Duodenal mucosa (tissue), 2 donors: ENCODE results near the gene GRIN3B.
"Not testable (repeated sequence)": the region's sequence is repeated elsewhere in the genome, so short reads cannot be mapped to it uniquely, and the experiment has no call there.

Source experiments
- H3K27ac ChIP-seq: one replicate; pipeline ENCODE4 v1.7.0; 2013; ENCODE audit warnings: low read depth, low read length
- H3K27me3 ChIP-seq, 2 donors: one replicate each; pipeline ENCODE4 v1.7.0; 2013; ENCODE audit warnings: low read length in 2 of 2, control low read depth in 1 of 2; ENCODE audit not compliant: insufficient read depth in 2 of 2, control insufficient read depth in 1 of 2
- H3K36me3 ChIP-seq, 2 donors: one replicate each; pipeline ENCODE4 v1.7.0; 2013; ENCODE audit warnings: low read length in 2 of 2, control low read depth in 1 of 2; ENCODE audit not compliant: insufficient read depth in 2 of 2, control insufficient read depth in 1 of 2
- H3K4me1 ChIP-seq, 2 donors: one replicate each; pipeline ENCODE4 v1.7.0; 2013; ENCODE audit warnings: low read length in 2 of 2, control low read depth in 1 of 2; ENCODE audit not compliant: insufficient read depth in 2 of 2, control insufficient read depth in 1 of 2
- H3K4me3 ChIP-seq, 2 donors: one replicate each; pipeline ENCODE4 v1.7.0; 2013; ENCODE audit warnings: low read length in 2 of 2, low read depth in 1 of 2
- H3K9ac ChIP-seq, 2 donors: one replicate each; pipeline ENCODE4 v1.7.0; 2013; ENCODE audit warnings: low read length in 2 of 2, low read depth in 1 of 2
- H3K9me3 ChIP-seq, 2 donors: one replicate each; pipeline ENCODE4 v1.7.0; 2013; ENCODE audit warnings: low read length in 2 of 2, control low read depth in 1 of 2; ENCODE audit not compliant: control insufficient read depth in 1 of 2

GRIN3B gene

DNA sequence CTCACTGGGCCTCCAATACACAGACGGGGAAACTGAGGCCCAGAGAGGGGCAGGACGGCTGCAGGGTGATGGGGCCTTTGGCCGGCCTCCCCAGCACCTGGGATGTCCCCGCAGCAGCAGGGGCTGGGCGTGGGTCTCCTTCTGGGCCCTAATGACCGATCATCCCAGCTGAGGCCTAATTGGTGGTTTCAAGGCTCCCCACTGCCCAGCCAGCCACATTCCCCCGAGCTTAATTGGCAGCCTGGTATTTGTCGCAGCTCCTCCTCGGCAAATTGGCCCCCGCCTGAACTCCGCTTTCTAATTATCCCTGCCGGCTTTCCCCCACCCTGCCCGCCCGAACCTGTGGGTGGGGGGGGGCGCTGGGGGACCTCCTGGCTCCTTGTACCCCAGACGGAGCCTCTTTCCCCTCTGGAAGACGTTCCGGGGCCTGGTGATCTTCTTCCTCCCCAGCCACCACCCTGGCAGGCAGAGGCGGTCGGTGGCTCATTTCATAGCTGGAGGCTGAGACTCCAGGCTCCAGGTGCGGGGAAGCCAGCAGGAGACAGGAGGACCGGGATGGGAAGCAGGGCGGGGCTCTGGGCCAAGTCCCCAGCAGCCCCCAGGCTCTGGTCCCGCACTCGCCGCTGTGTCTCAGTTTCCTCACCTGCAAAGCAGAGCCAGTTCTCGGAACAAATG is 43.3 kb upstream of the GRIN3B start:
- H3K9me3 ChIP-seq = no peaks in the 10 kb centered on the region
- H3K27me3 ChIP-seq = no peaks in the 10 kb centered on the region
- H3K9ac ChIP-seq = no peak overlapping the region
- no peaks in the 10 kb centered on the region for H3K36me3 ChIP-seq
- peaks cover 13 to 21% of the 10 kb centered on the region in 2 donors for H3K4me1 ChIP-seq
- no peak overlapping the region for H3K27ac ChIP-seq
- H3K4me3 ChIP-seq = no peak overlapping the region

DNA sequence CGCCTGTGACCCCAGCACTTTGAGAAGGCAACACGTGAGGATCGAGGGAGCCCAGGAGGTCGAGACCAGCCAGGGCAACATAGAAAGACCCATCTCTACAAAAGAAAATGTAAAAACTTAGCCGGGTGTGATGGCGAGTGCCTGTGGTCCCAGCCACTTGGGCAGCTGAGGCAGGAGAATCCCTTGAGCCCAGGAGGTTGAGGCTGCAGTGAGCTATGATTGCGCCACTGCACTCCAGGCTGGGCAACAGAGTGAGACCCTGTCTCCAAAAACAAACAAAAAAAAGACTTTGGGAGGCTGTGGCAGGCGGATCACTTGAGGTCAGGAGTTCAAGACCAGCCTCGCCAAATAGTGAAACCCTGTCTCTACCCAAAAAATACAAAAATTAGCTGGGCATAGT is 42.6 kb upstream of the GRIN3B start:
- peaks cover 10 to 14% of the 10 kb centered on the region in 2 donors for H3K4me1 ChIP-seq
- not testable (repeated sequence) for H3K4me3 ChIP-seq, H3K9ac ChIP-seq, H3K27ac ChIP-seq, H3K27me3 ChIP-seq, H3K36me3 ChIP-seq, H3K9me3 ChIP-seq

DNA sequence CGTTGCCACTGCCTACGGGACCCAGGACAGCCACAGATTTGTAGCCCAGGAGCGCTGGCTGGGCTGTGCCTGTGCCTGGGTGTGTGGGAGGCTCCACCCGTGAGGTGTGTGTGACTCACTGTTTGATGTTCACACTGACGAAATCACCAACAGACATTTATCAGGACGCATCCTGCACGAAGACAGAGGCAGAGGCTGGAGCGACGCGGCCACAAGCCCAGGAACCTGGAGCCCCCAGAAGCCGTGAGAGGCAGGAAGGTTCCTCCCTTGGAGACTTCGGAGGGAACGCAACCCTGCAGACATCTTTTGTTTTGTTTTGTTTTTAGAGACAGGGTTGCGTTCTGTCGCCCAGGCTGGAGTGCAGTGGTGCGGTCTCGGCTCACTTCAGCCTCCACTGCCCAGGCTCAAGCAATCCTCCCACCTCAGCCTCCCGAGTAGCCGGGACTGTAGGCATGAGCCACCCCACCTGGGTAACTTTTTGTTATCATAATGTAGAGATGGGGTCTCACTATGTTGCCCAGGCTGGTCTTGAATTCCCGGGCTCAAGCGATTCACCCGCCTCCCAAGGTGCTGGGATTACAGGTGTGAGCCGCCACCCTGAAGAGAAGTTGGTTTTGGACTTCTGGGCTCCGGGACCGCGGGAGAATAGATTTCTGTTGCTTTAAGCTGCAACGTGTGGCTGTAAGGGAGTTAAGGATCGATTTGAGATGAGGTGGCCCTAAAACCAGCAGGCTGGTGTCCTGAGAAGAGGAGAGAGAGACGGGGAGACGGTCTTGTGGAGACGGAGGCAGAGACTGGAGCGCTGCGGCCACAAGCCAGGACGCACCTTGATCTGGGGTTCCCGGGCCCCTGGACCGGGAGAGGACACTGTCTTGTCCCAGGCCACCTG is 41.0 kb upstream of the GRIN3B start:
- Histone ChIP-seq H3K27ac (no peak overlapping the region), H3K27me3 (no peaks in the 10 kb centered on the region), H3K4me1 (peaks cover 0 to 6% of the 10 kb centered on the region in 2 donors), H3K9ac (no peak overlapping the region), H3K36me3 (peaks cover 0 to 2% of the 10 kb centered on the region in 2 donors), H3K4me3 (no peak overlapping the region), H3K9me3 (no peaks in the 10 kb centered on the region)

DNA sequence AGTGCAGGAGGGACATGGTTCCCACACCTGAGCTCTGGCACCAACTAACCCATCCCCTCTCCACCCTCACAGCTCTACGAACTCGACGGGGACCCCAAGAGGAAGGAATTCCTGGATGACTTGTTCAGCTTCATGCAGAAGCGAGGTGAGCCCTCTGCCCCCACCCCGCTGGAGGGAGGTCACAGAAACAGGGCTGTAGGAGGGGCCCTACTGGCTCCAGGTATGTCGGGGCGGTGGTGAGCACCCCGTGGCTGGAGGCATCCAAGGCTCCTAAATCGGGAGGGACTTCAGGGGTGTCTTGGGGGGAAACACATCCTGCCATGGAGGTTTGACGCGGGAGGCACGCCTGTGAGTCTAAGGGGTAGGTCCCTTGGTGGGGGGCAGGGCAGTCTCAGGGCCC is 40.2 kb upstream of the GRIN3B start:
- no peak overlapping the region for H3K9ac ChIP-seq
- peaks cover 0 to 4% of the 10 kb centered on the region in 2 donors for H3K4me1 ChIP-seq
- peaks cover 0 to 10% of the 10 kb centered on the region in 2 donors for H3K36me3 ChIP-seq
- H3K9me3 ChIP-seq = no peaks in the 10 kb centered on the region
- no peaks in the 10 kb centered on the region for H3K27me3 ChIP-seq
- no peak overlapping the region for H3K27ac ChIP-seq
- H3K4me3 ChIP-seq = no peak overlapping the region

DNA sequence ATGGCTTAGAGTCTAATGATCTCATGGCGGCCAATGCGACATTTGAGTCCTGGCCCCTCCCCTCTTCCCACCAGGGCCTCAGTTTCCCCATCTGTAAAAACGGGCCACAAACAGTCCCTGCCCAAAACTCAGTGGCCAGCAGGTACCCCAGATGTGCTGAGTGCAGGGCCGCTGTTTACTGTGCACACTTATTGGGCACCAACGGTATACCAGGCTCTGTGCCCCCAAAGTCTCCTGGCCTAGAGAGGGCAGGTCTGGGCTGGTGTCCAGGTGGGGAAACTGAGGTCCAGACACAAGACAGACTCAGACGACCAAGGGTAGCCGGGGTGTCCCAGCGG is 39.6 kb upstream of the GRIN3B start:
- H3K4me1 ChIP-seq = no peaks in the 10 kb centered on the region
- H3K4me3 ChIP-seq = no peak overlapping the region
- no peak overlapping the region for H3K9ac ChIP-seq
- no peak overlapping the region for H3K27ac ChIP-seq
- H3K9me3 ChIP-seq = no peaks in the 10 kb centered on the region
- H3K27me3 ChIP-seq = no peaks in the 10 kb centered on the region
- peaks cover 0 to 13% of the 10 kb centered on the region in 2 donors for H3K36me3 ChIP-seq

DNA sequence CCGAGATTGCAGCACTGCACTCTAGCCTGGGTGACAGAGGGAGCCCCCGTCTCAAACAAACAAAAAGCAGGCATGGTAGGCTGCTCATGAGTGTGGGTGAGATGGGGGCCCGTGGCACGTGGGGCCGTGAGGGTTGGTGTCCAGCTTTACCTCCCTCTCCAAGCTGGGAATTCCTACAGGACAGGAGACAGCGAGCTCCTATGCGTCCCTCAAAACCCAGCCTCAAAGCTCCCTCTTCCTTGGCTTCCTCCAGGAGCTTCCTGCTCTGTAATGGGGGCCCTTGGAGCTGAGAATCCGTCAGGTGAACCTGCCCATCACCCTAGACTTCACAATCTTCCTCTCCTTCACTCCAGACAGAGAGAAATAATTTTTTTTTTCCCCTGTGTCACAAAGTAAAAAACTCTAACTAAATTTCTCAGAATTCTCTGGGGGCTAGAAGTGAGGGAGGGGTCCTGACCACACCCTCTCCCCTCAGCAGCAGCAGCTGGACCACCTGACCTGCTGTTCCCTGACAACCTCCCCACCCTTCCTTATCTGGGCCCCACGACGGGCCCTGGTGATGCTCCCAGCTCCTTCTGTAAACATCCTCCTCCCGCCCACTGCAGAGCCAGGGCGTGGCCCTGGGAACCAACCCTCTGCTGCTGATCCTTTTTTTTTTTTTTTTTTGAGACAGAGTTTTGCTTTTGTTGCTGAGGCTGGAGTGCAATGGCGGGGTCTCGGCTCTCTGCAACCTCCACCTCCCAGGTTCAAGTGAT is 38.2 kb upstream of the GRIN3B start:
- Histone ChIP-seq H3K27me3 (no peaks in the 10 kb centered on the region), H3K4me1 (no peaks in the 10 kb centered on the region), H3K27ac (no peak overlapping the region), H3K4me3 (no peak overlapping the region), H3K9ac (no peak overlapping the region), H3K9me3 (no peaks in the 10 kb centered on the region), H3K36me3 (peaks cover 0 to 17% of the 10 kb centered on the region in 2 donors)

DNA sequence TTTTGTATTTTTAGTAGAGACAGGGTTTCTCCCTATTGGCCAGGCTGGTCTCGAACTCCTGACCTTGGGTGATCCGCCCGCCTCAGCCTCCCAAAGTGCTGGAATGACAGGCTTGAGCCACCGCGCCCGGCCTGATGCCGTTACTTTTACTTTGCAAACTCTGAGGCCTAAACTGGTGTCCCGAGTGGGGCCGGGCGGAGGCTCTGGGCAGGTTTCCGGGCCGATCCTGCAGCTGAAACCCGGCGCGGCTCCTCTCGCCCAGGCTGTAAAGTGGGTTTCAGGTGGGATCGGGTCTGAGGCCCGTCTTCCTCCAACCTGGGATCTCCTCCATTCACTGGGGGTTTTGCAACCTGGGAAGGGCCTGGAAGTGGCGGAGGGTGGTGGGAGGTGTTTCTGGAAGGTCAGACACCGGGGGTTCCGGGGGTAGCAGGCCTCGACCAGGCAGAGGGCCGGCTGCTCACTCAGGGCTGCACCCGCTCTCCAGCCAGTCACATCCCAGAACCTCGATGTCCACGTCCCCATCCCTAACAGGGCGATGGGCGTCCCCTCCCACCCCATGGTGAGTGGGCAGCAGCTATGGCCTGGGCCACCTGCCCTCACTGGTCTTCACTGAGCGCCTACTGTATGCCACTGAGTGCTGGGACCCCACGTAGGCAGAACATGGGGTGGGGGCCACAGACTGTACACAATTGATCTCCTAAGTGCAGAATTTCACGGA is 37.4 kb upstream of the GRIN3B start:
- H3K27me3 ChIP-seq = no peaks in the 10 kb centered on the region
- no peaks in the 10 kb centered on the region for H3K9me3 ChIP-seq
- peaks cover 0 to 21% of the 10 kb centered on the region in 2 donors for H3K36me3 ChIP-seq
- no peaks in the 10 kb centered on the region for H3K4me1 ChIP-seq
- no peak overlapping the region for H3K9ac ChIP-seq
- H3K4me3 ChIP-seq = no peak overlapping the region
- H3K27ac ChIP-seq = no peak overlapping the region

DNA sequence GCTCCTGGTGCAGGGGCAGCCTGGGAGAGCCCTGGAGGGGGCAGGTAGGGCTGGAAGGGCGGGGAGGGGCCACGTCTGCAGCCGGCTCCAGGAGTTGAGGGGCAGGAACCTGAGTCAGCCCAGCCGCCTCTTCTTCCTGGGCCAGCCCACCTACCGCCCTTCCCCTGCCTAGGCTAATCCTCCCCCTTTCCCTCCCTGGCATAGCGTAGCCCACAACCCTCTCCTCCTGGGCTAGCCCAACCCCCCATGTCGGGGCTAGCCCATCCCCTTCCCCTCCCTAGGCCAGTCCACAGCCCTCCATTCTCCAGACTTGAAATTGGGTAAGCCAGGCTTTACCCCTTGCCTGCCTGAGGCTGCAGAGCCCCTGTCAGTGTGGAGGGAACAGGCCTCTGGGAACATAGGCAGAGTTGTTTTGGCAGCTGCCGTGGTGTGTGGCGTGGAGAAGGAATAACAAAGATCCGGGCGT is 36.7 kb upstream of the GRIN3B start:
- no peaks in the 10 kb centered on the region for H3K4me1 ChIP-seq
- no peak overlapping the region for H3K4me3 ChIP-seq
- H3K9me3 ChIP-seq = no peaks in the 10 kb centered on the region
- H3K27me3 ChIP-seq = no peaks in the 10 kb centered on the region
- no peak overlapping the region for H3K9ac ChIP-seq
- no peak overlapping the region for H3K27ac ChIP-seq
- H3K36me3 ChIP-seq = peaks cover 0 to 25% of the 10 kb centered on the region in 2 donors

DNA sequence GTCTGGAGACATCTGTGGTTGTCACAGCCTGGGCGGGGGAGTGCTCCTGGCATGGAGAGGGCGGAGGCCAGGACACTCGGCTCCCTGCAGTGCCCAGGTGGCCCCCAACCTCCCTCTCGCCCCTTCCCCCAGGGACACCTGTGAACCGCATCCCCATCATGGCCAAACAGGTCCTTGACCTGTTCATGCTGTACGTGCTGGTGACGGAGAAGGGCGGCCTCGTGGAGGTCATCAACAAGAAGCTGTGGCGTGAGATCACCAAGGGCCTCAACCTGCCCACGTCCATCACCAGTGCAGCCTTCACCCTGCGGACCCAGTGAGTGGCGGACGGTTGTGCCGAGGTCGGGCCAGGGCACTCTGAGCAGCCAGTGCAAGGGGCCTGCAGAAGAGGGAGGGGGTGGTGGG is 36.1 kb upstream of the GRIN3B start:
- H3K9me3 ChIP-seq = no peaks in the 10 kb centered on the region
- H3K4me1 ChIP-seq = no peaks in the 10 kb centered on the region
- H3K9ac ChIP-seq = no peak overlapping the region
- peaks cover 0 to 30% of the 10 kb centered on the region in 2 donors for H3K36me3 ChIP-seq
- no peak overlapping the region for H3K4me3 ChIP-seq
- no peaks in the 10 kb centered on the region for H3K27me3 ChIP-seq
- no peak overlapping the region for H3K27ac ChIP-seq
